K562 (cell line): Measurements from ENCODE around the gene TMEM50B. TPM values are rescaled to one million over a fixed set of nuclear protein-coding genes. Genes with fewer than 3 reads are reported as not detected.
A peak's percentile ranks its signal among the peaks of the same experiment; 100 is the strongest.

ENCODE experiments used
- COPS2 ChIP-seq: fragments of 450-650 bp; conservative IDR thresholded peaks from 2 replicates; pipeline ENCODE4 v1.6.1; 2016; ENCODE audit warnings: mild to moderate bottlenecking, moderate library complexity
- KLF1 ChIP-seq: fragments of 450-650 bp; IDR thresholded peaks from 2 replicates; pipeline ENCODE4 v1.6.1; 2016; ENCODE audit warnings: missing genetic modification characterization, missing compliant biosample characterization
- OTX1 ChIP-seq: fragments of 450-650 bp; formaldehyde crosslinking; IDR thresholded peaks from 2 replicates; pipeline ENCODE4 v1.4.0; 2022; ENCODE audit warnings: mild to moderate bottlenecking
- POLR2B ChIP-seq: fragments of 450-650 bp; IDR thresholded peaks from 2 replicates; pipeline ENCODE4 v1.6.1; 2018; ENCODE audit warnings: low read depth; ENCODE audit not compliant: partially characterized antibody
- TAF7 ChIP-seq: fragments of 450-650 bp; IDR thresholded peaks from 2 replicates; pipeline ENCODE4 v1.6.1; 2016; ENCODE audit warnings: missing genetic modification characterization, missing compliant biosample characterization
- ZC3H4 ChIP-seq: sonication (generic); formaldehyde crosslinking; IDR thresholded peaks from 2 replicates; pipeline ENCODE4 v1.9.0; 2021; ENCODE audit warnings: missing genetic modification reagents, borderline replicate concordance
- ZKSCAN1 ChIP-seq: fragments of 150-350 bp; IDR thresholded peaks from 2 replicates; pipeline ENCODE4 v1.6.1; 2016; ENCODE audit warnings: low read depth, low read length
- ZNF165 ChIP-seq: fragments of 250-450 bp; sonication (Bioruptor Pico); IDR thresholded peaks from 2 replicates; pipeline ENCODE4 v1.4.0; 2020; ENCODE audit warnings: borderline replicate concordance
- ZNF23 ChIP-seq: fragments of 250-450 bp; sonication (Bioruptor Pico); IDR thresholded peaks from 2 replicates; pipeline ENCODE4 v1.4.0; 2020; ENCODE audit warnings: mild to moderate bottlenecking
- polyA plus RNA-seq, 8 experiments: library from polyadenylated mRNA; depleted of rRNA in 4 of 8; stranded (reverse) in 5 of 8; unstranded in 3 of 8; fragments of >200 nt; fragmentation: Nextera tagmentation in 2 of 8; fragmentation: Illumina TruSeq in 1 of 8; extraction: Ambion mirVana in 2 of 8; extraction: Trizol in 1 of 8; gene quantifications; 2 replicates each; pipeline versions ENCODE4 v1.2.1 to v1.2.3, GENCODE V29; 2011 to 2014; ENCODE audit warnings: inconsistent platforms in 1 of 8, missing spikeins in 1 of 8
- total RNA-seq, 7 experiments: library from RNA; depleted of rRNA in 6 of 7; stranded (reverse); fragments of >200 nt in 6 of 7; fragmentation: Illumina TruSeq in 2 of 7; extraction: Trizol in 2 of 7; gene quantifications; 2 replicates each; pipeline versions ENCODE4 v1.2.1 to v1.2.3, GENCODE V29; 2011 to 2021; ENCODE audit warnings: low replicate concordance in 1 of 7
- TF ChIP-seq, protein P1 (sequence below): fragments of 450-650 bp; IDR thresholded peaks from 2 replicates; pipeline ENCODE4 v1.6.1; 2016; ENCODE audit warnings: missing biosample characterization, missing genetic modification characterization
- TF ChIP-seq, protein P2 (sequence below): fragments of 450-650 bp; IDR thresholded peaks from 2 replicates; pipeline ENCODE4 v1.6.1; 2016; ENCODE audit warnings: mild to moderate bottlenecking
- TF ChIP-seq, protein P3 (sequence below): sonication (generic); formaldehyde crosslinking; IDR thresholded peaks from 2 replicates; pipeline ENCODE4 v1.8.1; 2023; ENCODE audit warnings: missing genetic modification reagents, mild to moderate bottlenecking, borderline replicate concordance
- TF ChIP-seq, protein P4 (sequence below): sonication (generic); formaldehyde crosslinking; IDR thresholded peaks from 2 replicates; pipeline ENCODE4 v1.8.1; 2022; ENCODE audit warnings: missing genetic modification reagents
- TF ChIP-seq, protein P5 (sequence below): fragments of 250-450 bp; sonication (Bioruptor Pico); IDR thresholded peaks from 2 replicates; pipeline ENCODE4 v1.5.0; 2022; ENCODE audit warnings: mild to moderate bottlenecking
- TF ChIP-seq, protein P6 (sequence below): sonication (generic); formaldehyde crosslinking; IDR thresholded peaks from 2 replicates; pipeline ENCODE4 v1.4.0; 2020; ENCODE audit warnings: mild to moderate bottlenecking, missing genetic modification reagents

TMEM50B gene
- total and polyA plus RNA-seq, 9 of the 15 experiments (the other 6 are each of a cell fraction or from before 2014, with no cell fraction given), result 20.5 to 64.6 (median 28.9) TPM

DNA sequence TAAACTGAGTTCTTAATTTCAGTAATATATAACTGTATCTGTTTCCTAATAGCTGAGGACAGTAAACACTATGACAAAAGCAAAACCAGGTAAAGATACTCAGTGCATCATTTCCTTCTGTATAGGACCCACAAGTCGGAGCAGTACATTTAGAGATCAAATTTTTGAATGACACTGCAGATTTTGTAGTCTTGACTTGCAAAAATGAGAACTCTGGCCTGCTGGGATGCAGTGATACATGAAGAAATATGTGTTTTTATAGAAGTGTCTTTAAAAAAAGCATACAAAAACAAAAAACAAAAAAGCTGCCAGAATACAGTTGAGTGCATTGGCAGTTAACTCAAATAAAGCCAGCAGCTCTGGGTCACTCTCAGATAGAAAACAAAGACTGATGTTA, 43.2 kb upstream of the TMEM50B start (continued):
- TF ChIP-seq POLR2B, result peak; percentile 49
- no peak for TF ChIP-seq OTX1 (CRISPR knock-in tag)
- TF ChIP-seq, protein P1, sequence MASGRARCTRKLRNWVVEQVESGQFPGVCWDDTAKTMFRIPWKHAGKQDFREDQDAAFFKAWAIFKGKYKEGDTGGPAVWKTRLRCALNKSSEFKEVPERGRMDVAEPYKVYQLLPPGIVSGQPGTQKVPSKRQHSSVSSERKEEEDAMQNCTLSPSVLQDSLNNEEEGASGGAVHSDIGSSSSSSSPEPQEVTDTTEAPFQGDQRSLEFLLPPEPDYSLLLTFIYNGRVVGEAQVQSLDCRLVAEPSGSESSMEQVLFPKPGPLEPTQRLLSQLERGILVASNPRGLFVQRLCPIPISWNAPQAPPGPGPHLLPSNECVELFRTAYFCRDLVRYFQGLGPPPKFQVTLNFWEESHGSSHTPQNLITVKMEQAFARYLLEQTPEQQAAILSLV (tag), result no peak
- no peak for TF ChIP-seq ZNF165 (CRISPR knock-in tag)
- no peak for TF ChIP-seq ZC3H4 (CRISPR knock-in tag)
- no peak for TF ChIP-seq TAF7 (tag)
- TF ChIP-seq ZNF23 (CRISPR knock-in tag), result no peak
- TF ChIP-seq KLF1 (tag), result no peak
- TF ChIP-seq, protein P2, sequence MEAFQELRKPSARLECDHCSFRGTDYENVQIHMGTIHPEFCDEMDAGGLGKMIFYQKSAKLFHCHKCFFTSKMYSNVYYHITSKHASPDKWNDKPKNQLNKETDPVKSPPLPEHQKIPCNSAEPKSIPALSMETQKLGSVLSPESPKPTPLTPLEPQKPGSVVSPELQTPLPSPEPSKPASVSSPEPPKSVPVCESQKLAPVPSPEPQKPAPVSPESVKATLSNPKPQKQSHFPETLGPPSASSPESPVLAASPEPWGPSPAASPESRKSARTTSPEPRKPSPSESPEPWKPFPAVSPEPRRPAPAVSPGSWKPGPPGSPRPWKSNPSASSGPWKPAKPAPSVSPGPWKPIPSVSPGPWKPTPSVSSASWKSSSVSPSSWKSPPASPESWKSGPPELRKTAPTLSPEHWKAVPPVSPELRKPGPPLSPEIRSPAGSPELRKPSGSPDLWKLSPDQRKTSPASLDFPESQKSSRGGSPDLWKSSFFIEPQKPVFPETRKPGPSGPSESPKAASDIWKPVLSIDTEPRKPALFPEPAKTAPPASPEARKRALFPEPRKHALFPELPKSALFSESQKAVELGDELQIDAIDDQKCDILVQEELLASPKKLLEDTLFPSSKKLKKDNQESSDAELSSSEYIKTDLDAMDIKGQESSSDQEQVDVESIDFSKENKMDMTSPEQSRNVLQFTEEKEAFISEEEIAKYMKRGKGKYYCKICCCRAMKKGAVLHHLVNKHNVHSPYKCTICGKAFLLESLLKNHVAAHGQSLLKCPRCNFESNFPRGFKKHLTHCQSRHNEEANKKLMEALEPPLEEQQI, result no peak
- no peak for TF ChIP-seq COPS2
- TF ChIP-seq, protein P3, sequence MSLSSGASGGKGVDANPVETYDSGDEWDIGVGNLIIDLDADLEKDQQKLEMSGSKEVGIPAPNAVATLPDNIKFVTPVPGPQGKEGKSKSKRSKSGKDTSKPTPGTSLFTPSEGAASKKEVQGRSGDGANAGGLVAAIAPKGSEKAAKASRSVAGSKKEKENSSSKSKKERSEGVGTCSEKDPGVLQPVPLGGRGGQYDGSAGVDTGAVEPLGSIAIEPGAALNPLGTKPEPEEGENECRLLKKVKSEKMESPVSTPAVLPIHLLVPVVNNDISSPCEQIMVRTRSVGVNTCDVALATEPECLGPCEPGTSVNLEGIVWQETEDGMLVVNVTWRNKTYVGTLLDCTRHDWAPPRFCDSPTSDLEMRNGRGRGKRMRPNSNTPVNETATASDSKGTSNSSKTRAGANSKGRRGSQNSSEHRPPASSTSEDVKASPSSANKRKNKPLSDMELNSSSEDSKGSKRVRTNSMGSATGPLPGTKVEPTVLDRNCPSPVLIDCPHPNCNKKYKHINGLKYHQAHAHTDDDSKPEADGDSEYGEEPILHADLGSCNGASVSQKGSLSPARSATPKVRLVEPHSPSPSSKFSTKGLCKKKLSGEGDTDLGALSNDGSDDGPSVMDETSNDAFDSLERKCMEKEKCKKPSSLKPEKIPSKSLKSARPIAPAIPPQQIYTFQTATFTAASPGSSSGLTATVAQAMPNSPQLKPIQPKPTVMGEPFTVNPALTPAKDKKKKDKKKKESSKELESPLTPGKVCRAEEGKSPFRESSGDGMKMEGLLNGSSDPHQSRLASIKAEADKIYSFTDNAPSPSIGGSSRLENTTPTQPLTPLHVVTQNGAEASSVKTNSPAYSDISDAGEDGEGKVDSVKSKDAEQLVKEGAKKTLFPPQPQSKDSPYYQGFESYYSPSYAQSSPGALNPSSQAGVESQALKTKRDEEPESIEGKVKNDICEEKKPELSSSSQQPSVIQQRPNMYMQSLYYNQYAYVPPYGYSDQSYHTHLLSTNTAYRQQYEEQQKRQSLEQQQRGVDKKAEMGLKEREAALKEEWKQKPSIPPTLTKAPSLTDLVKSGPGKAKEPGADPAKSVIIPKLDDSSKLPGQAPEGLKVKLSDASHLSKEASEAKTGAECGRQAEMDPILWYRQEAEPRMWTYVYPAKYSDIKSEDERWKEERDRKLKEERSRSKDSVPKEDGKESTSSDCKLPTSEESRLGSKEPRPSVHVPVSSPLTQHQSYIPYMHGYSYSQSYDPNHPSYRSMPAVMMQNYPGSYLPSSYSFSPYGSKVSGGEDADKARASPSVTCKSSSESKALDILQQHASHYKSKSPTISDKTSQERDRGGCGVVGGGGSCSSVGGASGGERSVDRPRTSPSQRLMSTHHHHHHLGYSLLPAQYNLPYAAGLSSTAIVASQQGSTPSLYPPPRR (CRISPR knock-in tag), result no peak
- TF ChIP-seq ZKSCAN1, result no peak
- TF ChIP-seq, protein P4, sequence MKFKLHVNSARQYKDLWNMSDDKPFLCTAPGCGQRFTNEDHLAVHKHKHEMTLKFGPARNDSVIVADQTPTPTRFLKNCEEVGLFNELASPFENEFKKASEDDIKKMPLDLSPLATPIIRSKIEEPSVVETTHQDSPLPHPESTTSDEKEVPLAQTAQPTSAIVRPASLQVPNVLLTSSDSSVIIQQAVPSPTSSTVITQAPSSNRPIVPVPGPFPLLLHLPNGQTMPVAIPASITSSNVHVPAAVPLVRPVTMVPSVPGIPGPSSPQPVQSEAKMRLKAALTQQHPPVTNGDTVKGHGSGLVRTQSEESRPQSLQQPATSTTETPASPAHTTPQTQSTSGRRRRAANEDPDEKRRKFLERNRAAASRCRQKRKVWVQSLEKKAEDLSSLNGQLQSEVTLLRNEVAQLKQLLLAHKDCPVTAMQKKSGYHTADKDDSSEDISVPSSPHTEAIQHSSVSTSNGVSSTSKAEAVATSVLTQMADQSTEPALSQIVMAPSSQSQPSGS (CRISPR knock-in tag), result no peak
- TF ChIP-seq, protein P5, sequence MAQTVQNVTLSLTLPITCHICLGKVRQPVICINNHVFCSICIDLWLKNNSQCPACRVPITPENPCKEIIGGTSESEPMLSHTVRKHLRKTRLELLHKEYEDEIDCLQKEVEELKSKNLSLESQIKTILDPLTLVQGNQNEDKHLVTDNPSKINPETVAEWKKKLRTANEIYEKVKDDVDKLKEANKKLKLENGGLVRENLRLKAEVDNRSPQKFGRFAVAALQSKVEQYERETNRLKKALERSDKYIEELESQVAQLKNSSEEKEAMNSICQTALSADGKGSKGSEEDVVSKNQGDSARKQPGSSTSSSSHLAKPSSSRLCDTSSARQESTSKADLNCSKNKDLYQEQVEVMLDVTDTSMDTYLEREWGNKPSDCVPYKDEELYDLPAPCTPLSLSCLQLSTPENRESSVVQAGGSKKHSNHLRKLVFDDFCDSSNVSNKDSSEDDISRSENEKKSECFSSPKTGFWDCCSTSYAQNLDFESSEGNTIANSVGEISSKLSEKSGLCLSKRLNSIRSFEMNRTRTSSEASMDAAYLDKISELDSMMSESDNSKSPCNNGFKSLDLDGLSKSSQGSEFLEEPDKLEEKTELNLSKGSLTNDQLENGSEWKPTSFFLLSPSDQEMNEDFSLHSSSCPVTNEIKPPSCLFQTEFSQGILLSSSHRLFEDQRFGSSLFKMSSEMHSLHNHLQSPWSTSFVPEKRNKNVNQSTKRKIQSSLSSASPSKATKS (CRISPR knock-in tag), result no peak
- TF ChIP-seq, protein P6, sequence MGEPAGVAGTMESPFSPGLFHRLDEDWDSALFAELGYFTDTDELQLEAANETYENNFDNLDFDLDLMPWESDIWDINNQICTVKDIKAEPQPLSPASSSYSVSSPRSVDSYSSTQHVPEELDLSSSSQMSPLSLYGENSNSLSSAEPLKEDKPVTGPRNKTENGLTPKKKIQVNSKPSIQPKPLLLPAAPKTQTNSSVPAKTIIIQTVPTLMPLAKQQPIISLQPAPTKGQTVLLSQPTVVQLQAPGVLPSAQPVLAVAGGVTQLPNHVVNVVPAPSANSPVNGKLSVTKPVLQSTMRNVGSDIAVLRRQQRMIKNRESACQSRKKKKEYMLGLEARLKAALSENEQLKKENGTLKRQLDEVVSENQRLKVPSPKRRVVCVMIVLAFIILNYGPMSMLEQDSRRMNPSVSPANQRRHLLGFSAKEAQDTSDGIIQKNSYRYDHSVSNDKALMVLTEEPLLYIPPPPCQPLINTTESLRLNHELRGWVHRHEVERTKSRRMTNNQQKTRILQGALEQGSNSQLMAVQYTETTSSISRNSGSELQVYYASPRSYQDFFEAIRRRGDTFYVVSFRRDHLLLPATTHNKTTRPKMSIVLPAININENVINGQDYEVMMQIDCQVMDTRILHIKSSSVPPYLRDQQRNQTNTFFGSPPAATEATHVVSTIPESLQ (CRISPR knock-in tag), result no peak
